K562 (cell line): ENCODE data around the gene NAPB. TPM values are rescaled to one million over a fixed set of nuclear protein-coding genes. Genes with fewer than 3 reads are reported as not detected.
A peak's percentile ranks its signal among the peaks of the same experiment; 100 is the strongest.

ENCODE experiments used
- ATAC-seq: fragments of 200-7000 bp; cut with Tn5 transposase; 3 replicates; pipeline ENCODE4 v1.9.1; 2020; ENCODE audit warnings: moderate library complexity
- BruUV-seq: library from RNA; stranded (reverse); fragments of 400-500 nt; replicated peaks from 2 replicates; lab custom pipeline; 2021; lab: Mats Ljungman, UMichigan
- CTCF ChIA-PET: fragments of 300-600 bp; formaldehyde crosslinking; extraction: SDS; loops from one replicate; lab custom pipeline; 2021; ENCODE audit warnings: low intra/inter-chr PET ratio; lab: Yijun Ruan, JAX
- POLR2A ChIA-PET: fragments of 300-600, 350-650 bp; sonication (Branson Sonifier 250); formaldehyde crosslinking; extraction: SDS; loops from one replicate; lab custom pipeline; 2021; ENCODE audit warnings: antibody characterized with exemption, inconsistent platforms; lab: Yijun Ruan, JAX
- DNase-seq, 4 experiments: peaks; one replicate each; pipeline versions ENCODE4 v3.0.0 to v3.0.0-alpha.2; 2011 to 2018; ENCODE audit warnings: low spot score in 3 of 4, mixed read lengths in 3 of 4; ENCODE audit errors: extremely low read depth in 1 of 4
- FAIRE-seq: peaks from 2 replicates; lab custom pipeline; 2011; peaks lifted over from hg19 to GRCh38; lab: Jason Lieb, UNC
- H2AFZ ChIP-seq: 2 replicates; pipeline ENCODE4 v1.6.0; 2011; ENCODE audit warnings: low read depth, low read length, control low read depth, inconsistent platforms
- H3K27ac ChIP-seq: fragments of 200-600 bp; 3 replicates; pipeline ENCODE4 v1.8.0; 2011; ENCODE audit warnings: low read depth, mild to moderate bottlenecking, control low read depth, inconsistent platforms, low read length, moderate library complexity, mixed read lengths; ENCODE audit errors: extremely low read depth
- H3K27me3 ChIP-seq, 2 experiments: fragments of 300-600 bp in 1 of 2; 2 replicates in 1 of 2; 3 replicates in 1 of 2; pipeline versions ENCODE4 v1.6.0 to v1.8.0; 2011; ENCODE audit warnings: inconsistent platforms in 2 of 2, low read length in 2 of 2, mild to moderate bottlenecking in 1 of 2, mixed read lengths in 1 of 2, moderate library complexity in 1 of 2; ENCODE audit not compliant: control insufficient read depth in 2 of 2, insufficient read depth in 2 of 2
- H3K36me3 ChIP-seq: fragments of 300-600 bp; 3 replicates; pipeline ENCODE4 v1.8.0; 2011; ENCODE audit warnings: mild to moderate bottlenecking, low read length, inconsistent platforms; ENCODE audit not compliant: control insufficient read depth, insufficient read depth
- H3K4me1 ChIP-seq, 2 experiments: fragments of 200-600 bp in 1 of 2; replicated peaks in 1 of 2; 2 replicates in 1 of 2; 3 replicates in 1 of 2; pipeline versions ENCODE4 v1.5.1 to v1.8.0; 2011; ENCODE audit warnings: inconsistent platforms in 2 of 2, low read length in 2 of 2, mild to moderate bottlenecking in 1 of 2, mixed read lengths in 1 of 2, moderate library complexity in 1 of 2; ENCODE audit not compliant: control insufficient read depth in 2 of 2, insufficient read depth in 2 of 2
- H3K4me2 ChIP-seq: 2 replicates; pipeline ENCODE4 v1.6.1; 2011; ENCODE audit warnings: low read length, control low read depth, inconsistent platforms, mixed read lengths; ENCODE audit not compliant: insufficient read depth
- H3K4me3 ChIP-seq: fragments of 200-600 bp; sonication (generic), shearing (Covaris generic); 2 replicates; pipeline ENCODE4 v1.5.1; 2016; ENCODE audit warnings: control low read depth, inconsistent platforms
- H3K79me2 ChIP-seq: fragments of 200-600 bp; 3 replicates; pipeline ENCODE4 v1.8.0; 2011; ENCODE audit warnings: low read length, inconsistent platforms; ENCODE audit not compliant: control insufficient read depth, insufficient read depth
- H3K9ac ChIP-seq, 2 experiments: 2 replicates each; pipeline versions ENCODE4 v1.6.0 to v1.6.1; 2011; ENCODE audit warnings: low read depth in 2 of 2, low read length in 2 of 2, control low read depth in 1 of 2, inconsistent platforms in 1 of 2, mild to moderate bottlenecking in 1 of 2, mixed read lengths in 1 of 2; ENCODE audit not compliant: insufficient read depth in 1 of 2
- H3K9me1 ChIP-seq: one replicate; pipeline ENCODE4 v1.6.0; 2011; ENCODE audit warnings: inconsistent platforms, mild to moderate bottlenecking, low read length, moderate library complexity; ENCODE audit not compliant: control insufficient read depth, insufficient read depth
- H3K9me3 ChIP-seq: replicated peaks from 2 replicates; pipeline ENCODE4 v1.5.1; 2011; ENCODE audit warnings: low read depth, low read length, inconsistent platforms; ENCODE audit not compliant: control insufficient read depth, insufficient read depth
- H4K20me1 ChIP-seq: replicated peaks from 2 replicates; pipeline ENCODE4 v1.6.1; 2011; ENCODE audit warnings: low read length, inconsistent platforms, mixed read lengths; ENCODE audit not compliant: control insufficient read depth, insufficient read depth
- ADNP ChIP-seq: fragments of 200-800 bp; sonication (Bioruptor generic); IDR thresholded peaks from 2 replicates; pipeline ENCODE4 v1.6.1; 2016; ENCODE audit warnings: missing genetic modification characterization, missing compliant biosample characterization
- BRF1 ChIP-seq: IDR thresholded peaks from 3 replicates; pipeline ENCODE4 v1.6.1; 2011; ENCODE audit warnings: borderline replicate concordance, mild to moderate bottlenecking; ENCODE audit not compliant: insufficient read length; ENCODE audit errors: extremely low read depth
- E2F5 ChIP-seq: sonication (generic); formaldehyde crosslinking; IDR thresholded peaks from 2 replicates; pipeline ENCODE4 v1.8.0; 2022; ENCODE audit warnings: mild to moderate bottlenecking, missing genetic modification reagents
- NR0B1 ChIP-seq: fragments of 450-650 bp; IDR thresholded peaks from one replicate; pipeline ENCODE4 v1.6.1; 2018; ENCODE audit warnings: mild to moderate bottlenecking, moderate library complexity; ENCODE audit not compliant: partially characterized antibody
- ZC3H8 ChIP-seq: fragments of 450-650 bp; IDR thresholded peaks from 2 replicates; pipeline ENCODE4 v1.6.1; 2017
- ZNF24 ChIP-seq: fragments of 450-650 bp; IDR thresholded peaks from 2 replicates; pipeline ENCODE4 v1.6.1; 2016
- ZNF3 ChIP-seq: fragments of 250-450 bp; sonication (Bioruptor Pico); IDR thresholded peaks from 2 replicates; pipeline ENCODE4 v1.5.0; 2021; ENCODE audit warnings: mild to moderate bottlenecking, moderate library complexity
- ZNF511 ChIP-seq: sonication (generic); formaldehyde crosslinking; IDR thresholded peaks from 2 replicates; pipeline ENCODE4 v1.8.0; 2022; ENCODE audit warnings: mild to moderate bottlenecking, missing genetic modification reagents
- ZNF717 ChIP-seq: fragments of 250-450 bp; sonication (Bioruptor Pico); IDR thresholded peaks from 2 replicates; pipeline ENCODE4 v1.5.0; 2021
- ZNF766 ChIP-seq: fragments of 200-800 bp; sonication (Bioruptor generic); conservative IDR thresholded peaks from 2 replicates; pipeline ENCODE4 v1.6.1; 2016; ENCODE audit warnings: missing genetic modification characterization, missing compliant biosample characterization
- WGBS: fragments of 100-300 bp; shearing (Covaris generic); methylation state at CpG from one replicate; pipeline ENCODE4 v1.1.6; 2016; ENCODE audit warnings: low coverage, mixed read lengths; ENCODE audit not compliant: insufficient coverage; ENCODE audit errors: missing lambda C conversion rate; 5-methylcytosine and 5-hydroxymethylcytosine counted together
- in situ Hi-C: fragments of 300-500 bp; cut with MboI; formaldehyde crosslinking; loops from 4 replicates; pipeline ENCODE4 v1.15.0; 2018; ENCODE audit warnings: inconsistent platforms, mixed read lengths
- intact Hi-C: fragments of 100-400 bp; cut with micrococcal nuclease; formaldehyde crosslinking; loops from 2 replicates; pipeline ENCODE4 v1.14.2; 2022
- polyA plus RNA-seq, 8 experiments: library from polyadenylated mRNA; depleted of rRNA in 4 of 8; stranded (reverse) in 5 of 8; unstranded in 3 of 8; fragments of >200 nt; fragmentation: Nextera tagmentation in 2 of 8; fragmentation: Illumina TruSeq in 1 of 8; extraction: Ambion mirVana in 2 of 8; extraction: Trizol in 1 of 8; gene quantifications; 2 replicates each; pipeline versions ENCODE4 v1.2.1 to v1.2.3, GENCODE V29; 2011 to 2014; ENCODE audit warnings: inconsistent platforms in 1 of 8, missing spikeins in 1 of 8
- total RNA-seq, 7 experiments: library from RNA; depleted of rRNA in 6 of 7; stranded (reverse); fragments of >200 nt in 6 of 7; fragmentation: Illumina TruSeq in 2 of 7; extraction: Trizol in 2 of 7; gene quantifications; 2 replicates each; pipeline versions ENCODE4 v1.2.1 to v1.2.3, GENCODE V29; 2011 to 2021; ENCODE audit warnings: low replicate concordance in 1 of 7

Gene NAPB
- total and polyA plus RNA-seq, 9 of the 15 experiments (the other 6 are each of a cell fraction or from before 2014, with no cell fraction given), result 1.4 to 7.7 (median 5.2) TPM

GRCh38 chr20:23413862-23414422, 7.3 kb downstream of the NAPB start:
- H3K79me2 ChIP-seq, result peaks cover 96% of the 10 kb centered on the region
- peak; percentile 40; the same call in 2 of the 3 replicates for ATAC-seq
- H3K27me3 ChIP-seq, result no peaks in the 10 kb centered on the region
- no peak overlapping the region for H2AFZ ChIP-seq
- BruUV-seq, result no TSS peak
- no peaks in the 10 kb centered on the region for H4K20me1 ChIP-seq
- FAIRE-seq, result no peak
- H3K4me3 ChIP-seq, result no peak overlapping the region
- TF ChIP-seq ZNF717 (no peak), E2F5 (CRISPR knock-in tag) (no peak), ADNP (no peak), BRF1 (no peak), ZNF766 (no peak), ZNF24 (no peak), ZNF3 (CRISPR knock-in tag) (no peak), NR0B1 (no peak), ZNF511 (CRISPR knock-in tag) (no peak), ZC3H8 (no peak)
- TF ChIP-seq, all 486 proteins: peak for 0
- in situ Hi-C loops, result no loop called here
- H3K27ac ChIP-seq, result no peak overlapping the region
- no peak for DNase-seq
- intact Hi-C loops, result loop anchor here (5.0 kb wide), 1 partner anchor 52 kb away; the partner anchor contains the start of gene GZF1
- ChIA-PET POLR2A (interaction anchor here (0.7 kb wide), 1 partner anchor 64 kb away, joined by 3 read pairs; no protein-coding TSS in a partner anchor), CTCF (no interaction called here)
- 87% methylated on average over 3 of the region's 3 CpGs for WGBS
- H3K9me1 ChIP-seq, result no peaks in the 10 kb centered on the region
- H3K4me2 ChIP-seq, result no peak overlapping the region
- no peak overlapping the region for H3K9ac ChIP-seq
- peaks cover 0 to 8% of the 10 kb centered on the region in 2 experiments; a peak in 3 of 5 replicates for H3K4me1 ChIP-seq
- peaks cover 2% of the 10 kb centered on the region; the same call in 2 of the 3 replicates for H3K36me3 ChIP-seq
- no peaks in the 10 kb centered on the region for H3K9me3 ChIP-seq
